OCI-LY1 (cell line): ENCODE measurements around the gene B9D1.

Experiments
- H2AFZ ChIP-seq: fragments of 200-600 bp; sonication (generic), shearing (Covaris generic); 2 replicates; pipeline ENCODE4 v1.6.0; 2014; ENCODE audit warnings: antibody characterized with exemption, mild to moderate bottlenecking, low read length
- H3F3A ChIP-seq: fragments of 200-600 bp; sonication (generic), shearing (Covaris generic); 2 replicates; pipeline ENCODE4 v1.6.0; 2014; ENCODE audit warnings: mild to moderate bottlenecking, antibody characterized with exemption, low read length, moderate library complexity; ENCODE audit not compliant: insufficient read depth
- H3K27ac ChIP-seq: fragments of 200-600 bp; sonication (generic); 2 replicates; pipeline ENCODE4 v1.5.1; 2014; ENCODE audit warnings: low read length, mixed run types, mild to moderate bottlenecking, low read depth; ENCODE audit not compliant: poor library complexity, severe bottlenecking
- H3K27me3 ChIP-seq: fragments of 200-600 bp; sonication (generic); 2 replicates; pipeline ENCODE4 v1.6.0; 2014; ENCODE audit warnings: antibody characterized with exemption, mild to moderate bottlenecking, low read length, moderate library complexity; ENCODE audit not compliant: insufficient read depth
- H3K36me3 ChIP-seq: fragments of 200-600 bp; sonication (generic); 2 replicates; pipeline ENCODE4 v1.6.1; 2014; ENCODE audit warnings: mild to moderate bottlenecking, antibody characterized with exemption, low read length, moderate library complexity, mixed read lengths; ENCODE audit not compliant: insufficient read depth
- H3K4me1 ChIP-seq: fragments of 200-600 bp; sonication (generic); 2 replicates; pipeline ENCODE4 v1.5.1; 2014; ENCODE audit warnings: mild to moderate bottlenecking, low read length, moderate library complexity; ENCODE audit not compliant: insufficient read depth, severe bottlenecking
- H3K4me2 ChIP-seq: fragments of 200-600 bp; sonication (generic), shearing (Covaris generic); 2 replicates; pipeline ENCODE4 v1.6.1; 2014; ENCODE audit warnings: low read length
- H3K4me3 ChIP-seq: fragments of 200-600 bp; sonication (generic); 2 replicates; pipeline ENCODE4 v1.5.1; 2014; ENCODE audit warnings: low read length, low read depth, mild to moderate bottlenecking, mixed read lengths; ENCODE audit not compliant: poor library complexity, severe bottlenecking
- H3K79me2 ChIP-seq: fragments of 200-600 bp; shearing (Covaris generic); 2 replicates; pipeline ENCODE4 v1.6.1; 2016; ENCODE audit warnings: mixed run types, low read length, mixed read lengths; ENCODE audit not compliant: insufficient read depth
- H3K9ac ChIP-seq: fragments of 200-600 bp; sonication (generic), shearing (Covaris generic); 2 replicates; pipeline ENCODE4 v1.6.1; 2014; ENCODE audit warnings: mild to moderate bottlenecking, low read length, mixed read lengths
- H3K9me2 ChIP-seq: fragments of 200-600 bp; sonication (generic), shearing (Covaris generic); 2 replicates; pipeline ENCODE4 v1.6.1; 2014; ENCODE audit warnings: low read depth, mild to moderate bottlenecking, low read length, mixed read lengths
- H3K9me3 ChIP-seq: fragments of 200-600 bp; shearing (Covaris generic); 2 replicates; pipeline ENCODE4 v1.6.1; 2014; ENCODE audit warnings: low read length, mixed read lengths
- H4K20me1 ChIP-seq: fragments of 200-600 bp; sonication (generic), shearing (Covaris generic); 2 replicates; pipeline ENCODE4 v1.6.0; 2016; ENCODE audit warnings: mild to moderate bottlenecking, low read length; ENCODE audit not compliant: insufficient read depth
- EZH2 ChIP-seq: fragments of 200-600 bp; sonication (generic), shearing (Covaris generic); IDR thresholded peaks from 2 replicates; pipeline ENCODE4 v1.8.0; 2017; ENCODE audit warnings: borderline replicate concordance, mixed run types, mild to moderate bottlenecking, antibody characterized with exemption, low read length, moderate library complexity, mixed read lengths
- TF ChIP-seq, protein P1 (sequence below): fragments of 200-600 bp; sonication (generic), shearing (Covaris generic); IDR thresholded peaks from 2 replicates; pipeline ENCODE4 v1.5.1; 2017; ENCODE audit warnings: mild to moderate bottlenecking, antibody characterized with exemption, low read length, moderate library complexity, mixed read lengths

Gene B9D1

DNA sequence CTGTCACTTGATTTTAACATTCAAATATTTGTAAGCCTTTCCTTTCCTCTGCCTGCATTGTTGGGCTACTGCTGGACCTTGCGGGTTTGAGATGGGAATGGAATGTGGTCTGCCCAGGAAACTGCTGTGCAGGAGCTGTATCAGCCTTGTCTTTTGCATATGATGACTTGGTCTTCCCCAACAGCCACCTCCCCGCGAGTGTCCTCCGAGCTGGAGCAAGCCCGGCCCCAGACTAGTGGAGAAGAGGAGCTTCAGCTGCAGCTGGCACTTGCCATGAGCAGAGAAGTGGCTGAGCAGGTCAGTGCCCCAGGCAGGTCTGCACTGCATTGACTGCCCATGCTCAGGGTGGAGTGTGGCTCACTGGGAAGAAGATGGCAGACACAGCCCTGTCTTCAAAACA, 52.8 kb downstream of the B9D1 start:
- Histone ChIP-seq H4K20me1 (no peaks in the 10 kb centered on the region), H3K4me1 (peaks cover 52% of the 10 kb centered on the region), H3K79me2 (no peaks in the 10 kb centered on the region), H3K9ac (no peak overlapping the region), H3K4me2 (no peak overlapping the region), H3K9me3 (no peaks in the 10 kb centered on the region), H3K27me3 (peaks cover 6% of the 10 kb centered on the region; the same call in 1 of the 2 replicates), H3K27ac (no peak overlapping the region), H3K36me3 (no peaks in the 10 kb centered on the region; the same call in 1 of the 2 replicates), H3K4me3 (no peak overlapping the region), H2AFZ (no peak overlapping the region), H3K9me2 (no peaks in the 10 kb centered on the region), H3F3A (0 out of 2 replicates have a peak, but pooled peaks cover 5% of the 10 kb centered on the region)
- TF ChIP-seq EZH2 = no peak
- TF ChIP-seq, protein P1, sequence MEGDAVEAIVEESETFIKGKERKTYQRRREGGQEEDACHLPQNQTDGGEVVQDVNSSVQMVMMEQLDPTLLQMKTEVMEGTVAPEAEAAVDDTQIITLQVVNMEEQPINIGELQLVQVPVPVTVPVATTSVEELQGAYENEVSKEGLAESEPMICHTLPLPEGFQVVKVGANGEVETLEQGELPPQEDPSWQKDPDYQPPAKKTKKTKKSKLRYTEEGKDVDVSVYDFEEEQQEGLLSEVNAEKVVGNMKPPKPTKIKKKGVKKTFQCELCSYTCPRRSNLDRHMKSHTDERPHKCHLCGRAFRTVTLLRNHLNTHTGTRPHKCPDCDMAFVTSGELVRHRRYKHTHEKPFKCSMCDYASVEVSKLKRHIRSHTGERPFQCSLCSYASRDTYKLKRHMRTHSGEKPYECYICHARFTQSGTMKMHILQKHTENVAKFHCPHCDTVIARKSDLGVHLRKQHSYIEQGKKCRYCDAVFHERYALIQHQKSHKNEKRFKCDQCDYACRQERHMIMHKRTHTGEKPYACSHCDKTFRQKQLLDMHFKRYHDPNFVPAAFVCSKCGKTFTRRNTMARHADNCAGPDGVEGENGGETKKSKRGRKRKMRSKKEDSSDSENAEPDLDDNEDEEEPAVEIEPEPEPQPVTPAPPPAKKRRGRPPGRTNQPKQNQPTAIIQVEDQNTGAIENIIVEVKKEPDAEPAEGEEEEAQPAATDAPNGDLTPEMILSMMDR = no peak

DNA sequence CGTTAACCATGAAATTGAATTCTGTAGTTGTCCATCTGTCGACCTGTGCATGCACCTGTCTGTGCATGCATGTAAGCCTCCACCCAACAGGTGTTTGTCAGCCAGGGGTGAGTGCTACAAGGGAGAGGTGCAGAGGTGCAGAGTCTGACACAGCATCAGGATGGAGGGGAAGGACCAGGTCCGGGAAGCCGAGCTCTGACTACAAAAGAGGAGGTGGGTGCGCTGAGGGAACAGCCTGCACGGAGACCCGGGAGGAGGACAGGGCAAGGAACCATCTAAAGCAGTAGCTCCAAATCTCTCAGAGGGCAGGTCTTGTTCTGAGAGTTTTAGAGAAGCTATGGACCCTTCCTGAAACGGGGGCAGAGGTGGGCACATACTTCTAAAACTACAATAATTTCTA, 54.1 kb downstream of the B9D1 start:
- Histone ChIP-seq H3K4me3 (no peak overlapping the region), H3K9me2 (no peaks in the 10 kb centered on the region), H3K4me1 (peaks cover 57% of the 10 kb centered on the region), H3K79me2 (no peaks in the 10 kb centered on the region), H3K36me3 (no peaks in the 10 kb centered on the region; the same call in 1 of the 2 replicates), H3K27me3 (peaks cover 6% of the 10 kb centered on the region; the same call in 1 of the 2 replicates), H4K20me1 (no peaks in the 10 kb centered on the region), H3K9ac (no peak overlapping the region), H3K4me2 (no peak overlapping the region), H2AFZ (no peak overlapping the region), H3F3A (0 out of 2 replicates have a peak, but pooled peaks cover 5% of the 10 kb centered on the region), H3K27ac (no peak overlapping the region), H3K9me3 (no peaks in the 10 kb centered on the region)
- no peak for TF ChIP-seq EZH2
- TF ChIP-seq, protein P1 = no peak

DNA sequence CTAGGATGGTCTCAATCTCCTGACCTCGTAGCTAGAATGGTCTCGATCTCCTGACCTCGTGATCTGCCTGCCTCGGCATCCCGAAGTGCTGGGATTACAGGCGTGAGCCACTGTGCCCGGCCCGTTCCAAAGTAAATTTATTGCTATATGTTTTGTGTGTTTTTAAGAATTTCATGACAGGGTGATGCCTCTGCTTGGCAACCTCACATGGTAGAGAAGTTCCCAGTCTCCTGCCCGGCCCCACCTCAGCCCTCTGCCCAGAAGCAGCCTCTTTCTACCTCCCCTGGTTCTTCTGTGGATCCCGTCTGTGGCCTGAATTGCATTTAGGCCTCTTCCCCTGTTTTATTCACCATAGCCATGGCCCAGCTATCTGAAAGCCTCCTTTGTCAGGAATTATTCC, 55.0 kb downstream of the B9D1 start:
- Histone ChIP-seq H3K36me3 (no peaks in the 10 kb centered on the region; the same call in 1 of the 2 replicates), H3K9me3 (no peaks in the 10 kb centered on the region), H3K79me2 (no peaks in the 10 kb centered on the region), H4K20me1 (no peaks in the 10 kb centered on the region), H3K9ac (no peak overlapping the region), H3F3A (0 out of 2 replicates have a peak, but pooled peaks cover 5% of the 10 kb centered on the region), H2AFZ (no peak overlapping the region), H3K27me3 (peaks cover 6% of the 10 kb centered on the region; the same call in 1 of the 2 replicates), H3K4me2 (no peak overlapping the region), H3K4me1 (peaks cover 61% of the 10 kb centered on the region), H3K4me3 (no peak overlapping the region), H3K27ac (no peak overlapping the region), H3K9me2 (no peaks in the 10 kb centered on the region)
- no peak for TF ChIP-seq EZH2
- TF ChIP-seq, protein P1 = no peak
